HG03045 (cell line): ENCODE results near the gene RBMXL3.
"Not testable (repeated sequence)": the region's sequence is repeated elsewhere in the genome, so short reads cannot be mapped to it uniquely, and the experiment has no call there.

Source experiments
- ATAC-seq: cut with Tn5 transposase; IDR thresholded peaks from one replicate; pipeline ENCODE4 v1.9.1; 2021; ENCODE audit warnings: mild to moderate bottlenecking, moderate library complexity; ENCODE audit not compliant: unreplicated experiment

RBMXL3 gene

GRCh38 chrX:115189110-115189509 is at the start of gene RBMXL3:
RBMXL3 (plus strand) TSS chrX:115189410; CDS start chrX:115189442, 32 bp downstream.
- no peak for ATAC-seq

GRCh38 chrX:115142057-115142456 is 47.2 kb upstream of the RBMXL3 start:
- no peak for ATAC-seq

DNA sequence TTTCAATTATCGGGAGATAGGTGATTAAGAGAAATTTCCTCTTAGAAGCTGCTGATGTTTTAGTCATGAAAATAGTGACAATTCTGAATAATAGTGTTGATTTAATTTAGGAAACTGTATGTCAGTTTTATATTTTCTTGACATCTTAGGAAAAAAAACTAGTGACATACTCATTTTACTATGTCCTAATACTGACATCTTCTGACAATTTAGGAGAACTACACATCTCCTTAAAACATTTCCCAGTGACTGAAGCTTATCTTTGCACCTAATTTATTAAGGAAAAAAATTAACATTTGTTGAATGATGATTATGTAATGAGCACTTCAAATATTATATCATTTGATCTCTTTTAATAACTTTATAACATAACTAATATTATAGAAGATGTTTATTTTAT is 42.0 kb upstream of the RBMXL3 start:
- no peak for ATAC-seq

- no peak for ATAC-seq
Measured at GRCh38 chrX:115173181-115173580, 16.0 kb upstream of the RBMXL3 start.

DNA sequence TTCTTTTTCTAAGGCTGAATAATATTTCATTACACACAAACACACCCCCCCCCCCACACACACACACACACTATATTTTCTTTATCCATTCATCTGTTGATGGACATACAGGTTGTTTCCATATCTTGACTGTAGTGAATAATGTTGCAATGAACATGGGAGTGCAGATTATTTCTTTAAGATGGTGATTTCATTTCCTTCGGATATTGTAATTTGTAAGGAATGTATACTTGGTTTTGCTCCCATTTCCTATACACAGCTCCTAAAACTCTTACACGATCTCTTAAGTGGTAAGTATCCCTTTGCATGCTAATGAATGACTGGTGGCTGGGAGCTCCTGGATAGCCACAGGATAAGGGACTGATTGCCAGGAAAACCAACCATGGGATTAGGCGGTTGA is 14.7 kb upstream of the RBMXL3 start:
- ATAC-seq = no peak

- ATAC-seq = no peak
Measured at GRCh38 chrX:115177932-115178331, 11.3 kb upstream of the RBMXL3 start.

DNA sequence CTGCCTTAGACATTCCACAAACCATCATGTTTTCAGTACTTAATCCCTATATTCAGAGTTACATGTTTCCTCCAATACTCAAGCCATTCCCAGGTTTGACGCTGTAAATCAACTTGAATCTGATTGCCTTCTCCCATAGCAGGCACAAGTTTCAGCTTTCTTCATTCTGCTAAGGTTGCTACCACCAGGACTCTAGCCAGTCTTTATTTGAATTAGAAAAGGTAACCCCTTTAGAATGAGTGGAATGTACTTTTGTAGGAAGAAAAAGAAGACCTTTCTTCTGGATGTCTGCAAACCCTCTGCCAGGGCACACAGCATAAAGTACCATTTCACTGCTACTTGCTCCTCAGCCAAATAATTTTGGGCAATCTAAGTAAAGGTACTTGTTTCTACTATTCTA is 10.7 kb upstream of the RBMXL3 start:
- ATAC-seq = no peak

- ATAC-seq = no peak
Measured at GRCh38 chrX:115183980-115184379, 5.2 kb upstream of the RBMXL3 start.

- no peak for ATAC-seq
Measured at GRCh38 chrX:115189646-115190635, 731 bp downstream of the RBMXL3 start.

DNA sequence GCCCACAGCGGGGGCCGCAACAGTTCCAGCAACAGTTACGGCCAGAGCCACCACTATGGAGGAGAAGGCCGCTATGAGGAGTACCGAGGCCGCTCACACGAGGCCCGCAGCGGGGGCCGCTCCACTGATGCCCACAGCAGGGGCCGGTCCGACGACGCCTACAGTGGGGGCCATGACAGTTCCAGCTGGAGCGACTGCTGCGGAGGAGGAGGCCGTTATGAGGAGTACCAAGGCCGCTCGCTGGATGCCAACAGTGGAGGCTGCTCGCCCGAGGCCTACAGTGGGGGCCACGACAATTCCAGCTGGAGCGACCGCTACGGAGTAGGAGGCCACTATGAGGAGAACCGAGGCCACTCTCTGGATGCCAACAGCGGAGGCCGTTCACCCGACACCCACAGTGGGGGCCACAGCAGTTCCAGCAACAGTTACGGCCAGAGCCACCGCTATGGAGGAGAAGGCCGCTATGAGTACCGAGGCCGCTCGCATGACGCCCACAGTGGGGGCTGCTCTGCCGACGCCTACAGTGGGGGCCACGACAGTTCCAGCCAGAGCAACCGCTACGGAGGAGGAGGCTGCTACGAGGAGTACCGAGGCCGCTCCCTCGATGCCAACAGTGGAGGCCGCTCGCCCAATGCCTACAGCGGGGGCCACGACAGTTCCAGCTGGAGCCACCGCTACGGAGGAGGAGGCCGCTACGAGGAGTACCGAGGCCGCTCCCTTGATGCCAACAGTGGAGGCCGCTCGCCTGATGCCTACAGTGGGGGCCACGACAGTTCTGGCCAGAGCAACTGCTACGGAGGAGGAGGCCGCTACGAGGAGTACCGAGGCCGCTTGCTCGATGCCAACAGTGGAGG is 1.7 kb downstream of the RBMXL3 start:
- ATAC-seq = no peak

- ATAC-seq = no peak
Measured at GRCh38 chrX:115191490-115192243, 2.5 kb downstream of the RBMXL3 start.

GRCh38 chrX:115192244-115192700 is 3.1 kb downstream of the RBMXL3 start:
- ATAC-seq = no peak

DNA sequence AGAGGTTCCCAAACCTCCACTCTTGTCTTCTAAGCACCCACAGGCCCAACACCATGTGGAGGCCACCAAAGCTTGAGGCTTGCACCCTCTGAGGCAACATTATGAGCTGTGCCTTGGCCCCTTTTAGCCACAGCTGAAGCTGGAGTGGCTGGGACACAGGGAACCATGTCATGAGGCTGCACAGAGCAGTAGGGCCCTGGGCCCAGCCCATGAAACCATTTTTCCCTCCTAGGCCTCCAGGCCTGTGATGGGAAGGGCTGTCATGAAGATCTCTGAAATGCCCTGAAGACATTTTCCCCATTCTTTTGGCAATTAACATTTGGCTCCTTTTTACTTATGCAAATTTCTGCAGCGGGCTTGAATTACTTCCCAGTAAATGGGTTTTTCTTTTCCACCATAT is 14.8 kb downstream of the RBMXL3 start:
- no peak for ATAC-seq

GRCh38 chrX:115209547-115209946 is 20.3 kb downstream of the RBMXL3 start:
- ATAC-seq = not testable (repeated sequence)

GRCh38 chrX:115214151-115214550 is 24.9 kb downstream of the RBMXL3 start:
- ATAC-seq = no peak

DNA sequence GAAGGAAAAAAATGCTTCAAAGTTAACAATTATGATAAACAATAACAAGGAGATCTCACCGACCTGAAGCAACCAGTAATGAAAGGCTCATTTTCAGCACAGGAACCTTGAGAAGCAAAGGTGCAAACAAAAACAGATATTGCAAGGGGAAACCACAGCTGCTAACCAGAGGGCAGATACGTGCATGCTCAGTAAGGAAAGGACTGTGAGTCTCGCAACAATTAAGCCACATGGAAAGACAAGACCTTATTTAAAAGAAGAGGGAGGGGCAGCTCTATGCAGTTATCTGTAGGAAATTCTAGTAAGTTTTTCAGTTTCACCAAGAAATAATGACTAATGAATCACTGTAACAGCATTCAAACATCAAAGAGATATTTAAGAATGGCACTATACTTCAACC is 25.4 kb downstream of the RBMXL3 start:
- no peak for ATAC-seq

DNA sequence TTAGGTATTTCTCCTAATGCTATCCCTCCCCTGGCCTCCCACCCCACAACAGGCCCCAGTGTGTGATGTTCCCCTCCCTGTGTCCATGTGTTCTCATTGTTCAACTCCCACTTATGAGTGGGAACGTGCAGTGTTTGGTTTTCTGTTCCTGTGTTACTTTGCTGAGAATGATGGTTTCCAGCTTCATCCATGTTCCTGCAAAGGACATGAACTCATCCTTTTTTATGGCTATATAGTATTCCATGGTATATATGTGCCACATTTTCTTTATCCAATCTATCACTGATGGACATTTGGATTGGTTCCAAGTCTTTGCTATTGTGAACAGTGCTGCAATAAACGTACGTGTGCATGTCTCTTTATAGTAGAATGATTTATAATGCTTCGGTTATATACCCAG is 28.1 kb downstream of the RBMXL3 start:
- ATAC-seq = not testable (repeated sequence)

- ATAC-seq = no peak
Measured at GRCh38 chrX:115226929-115227328, 37.7 kb downstream of the RBMXL3 start.

- ATAC-seq = no peak
Measured at GRCh38 chrX:115229337-115230003, 40.3 kb downstream of the RBMXL3 start.

DNA sequence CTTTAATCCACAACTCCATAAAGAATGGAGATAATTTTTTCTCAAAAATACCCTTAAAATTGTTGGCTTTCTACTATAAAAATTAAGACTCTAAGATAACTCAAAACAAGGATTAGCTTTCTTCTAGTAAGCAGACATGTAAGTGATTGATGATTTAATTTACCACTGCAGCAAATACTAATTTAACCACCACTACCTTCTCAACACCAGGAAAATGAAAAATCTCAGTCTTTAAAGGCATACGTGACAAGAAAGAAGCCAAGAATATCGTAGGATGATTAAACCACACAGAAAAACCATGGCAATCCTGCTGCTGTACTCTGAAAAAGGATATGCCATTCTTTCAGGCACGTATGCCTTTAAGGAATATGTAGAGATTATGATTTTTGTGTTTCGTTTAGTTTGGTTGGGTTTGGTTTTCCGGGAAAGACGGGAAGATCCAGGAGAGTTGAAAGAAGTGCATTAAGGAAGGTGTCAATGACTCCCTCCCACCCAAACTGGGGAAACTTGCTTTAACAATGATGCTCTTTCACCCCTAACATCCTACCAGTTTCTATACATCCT is 43.8 kb downstream of the RBMXL3 start:
- no peak for ATAC-seq
